OCI-LY3 (cell line): ENCODE results near the gene CCDC174.

Experiments
- EZH2phosphoT487 ChIP-seq: fragments of 200-600 bp; shearing (Covaris generic); IDR thresholded peaks from 2 replicates; pipeline ENCODE4 v1.6.1; 2018; ENCODE audit warnings: antibody characterized with exemption, mixed run types, low read depth
- TF ChIP-seq, protein P1 (sequence below): fragments of 200-600, 300-600 bp; sonication (generic); IDR thresholded peaks from 2 replicates; pipeline ENCODE4 v1.5.1; 2014; ENCODE audit warnings: antibody characterized with exemption, low read length, low read depth

DNA sequence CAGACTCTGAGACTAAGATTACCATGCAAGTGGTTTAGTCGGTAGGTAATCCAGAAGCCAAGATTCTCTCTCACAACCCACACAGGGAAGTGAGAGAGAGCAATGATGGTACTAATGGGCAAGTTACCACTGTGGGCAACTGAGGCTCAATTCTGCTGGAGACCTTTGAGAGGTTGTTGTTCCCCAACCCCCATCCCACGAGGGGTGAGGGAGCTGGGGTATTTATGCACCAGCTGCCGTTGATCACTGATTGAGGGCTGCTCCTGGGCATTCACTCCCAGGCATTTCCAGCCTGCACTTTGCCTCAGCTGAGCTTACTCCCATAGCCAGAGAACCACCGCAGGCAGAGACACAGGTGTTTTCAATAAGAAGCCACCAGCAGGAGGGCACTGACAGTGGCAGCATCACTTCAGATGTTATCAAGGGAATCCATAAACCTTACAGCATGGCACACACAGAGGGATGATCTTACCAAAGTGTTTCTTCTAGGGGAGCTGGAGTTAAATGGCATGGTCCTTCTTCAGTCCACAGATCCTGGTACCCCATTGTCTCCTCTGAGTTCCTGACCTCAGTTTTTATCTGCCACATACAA, 15.0 kb upstream of the CCDC174 start:
- TF ChIP-seq, protein P1, sequence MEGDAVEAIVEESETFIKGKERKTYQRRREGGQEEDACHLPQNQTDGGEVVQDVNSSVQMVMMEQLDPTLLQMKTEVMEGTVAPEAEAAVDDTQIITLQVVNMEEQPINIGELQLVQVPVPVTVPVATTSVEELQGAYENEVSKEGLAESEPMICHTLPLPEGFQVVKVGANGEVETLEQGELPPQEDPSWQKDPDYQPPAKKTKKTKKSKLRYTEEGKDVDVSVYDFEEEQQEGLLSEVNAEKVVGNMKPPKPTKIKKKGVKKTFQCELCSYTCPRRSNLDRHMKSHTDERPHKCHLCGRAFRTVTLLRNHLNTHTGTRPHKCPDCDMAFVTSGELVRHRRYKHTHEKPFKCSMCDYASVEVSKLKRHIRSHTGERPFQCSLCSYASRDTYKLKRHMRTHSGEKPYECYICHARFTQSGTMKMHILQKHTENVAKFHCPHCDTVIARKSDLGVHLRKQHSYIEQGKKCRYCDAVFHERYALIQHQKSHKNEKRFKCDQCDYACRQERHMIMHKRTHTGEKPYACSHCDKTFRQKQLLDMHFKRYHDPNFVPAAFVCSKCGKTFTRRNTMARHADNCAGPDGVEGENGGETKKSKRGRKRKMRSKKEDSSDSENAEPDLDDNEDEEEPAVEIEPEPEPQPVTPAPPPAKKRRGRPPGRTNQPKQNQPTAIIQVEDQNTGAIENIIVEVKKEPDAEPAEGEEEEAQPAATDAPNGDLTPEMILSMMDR, result no peak
- no peak for TF ChIP-seq EZH2phosphoT487
